Prostate gland (tissue), 2 donors: Measurements from ENCODE around the gene NUAK1. TPM values are rescaled to one million over a fixed set of nuclear protein-coding genes. Genes with fewer than 3 reads are reported as not detected.

Source experiments
- DNase-seq: peaks from one replicate; pipeline ENCODE4 v3.0.0-alpha.2; 2019; ENCODE audit warnings: low spot score
- H3K27ac ChIP-seq, 2 donors: fragments of 200-600 bp; sonication (generic); 2 replicates each; pipeline ENCODE4 v1.5.1; 2017 to 2019
- H3K27me3 ChIP-seq: fragments of 200-600 bp; sonication (generic); replicated peaks from 2 replicates; pipeline ENCODE4 v1.5.1; 2019; ENCODE audit not compliant: insufficient read depth
- H3K36me3 ChIP-seq, 2 donors: fragments of 200-600 bp; sonication (generic); 1 replicate in 1 of 2; 2 replicates in 1 of 2; pipeline versions ENCODE4 v1.5.1 to v1.8.1; 2017 to 2019
- H3K4me1 ChIP-seq: fragments of 200-600 bp; sonication (generic); replicated peaks from 2 replicates; pipeline ENCODE4 v1.5.1; 2019
- H3K4me3 ChIP-seq, 2 donors: fragments of 200-600 bp; sonication (generic); 2 replicates each; pipeline ENCODE4 v1.5.1; 2017 to 2019
- H3K9me3 ChIP-seq: fragments of 200-600 bp; sonication (generic); 2 replicates; pipeline ENCODE4 v1.5.1; 2017
- CTCF ChIP-seq, 4 experiments: fragments of 200-600 bp in 2 of 4; fragments of 450-650 bp in 2 of 4; sonication (generic) in 2 of 4; IDR thresholded peaks; 1 replicate in 3 of 4; 2 replicates in 1 of 4; pipeline ENCODE4 v1.5.1; 2016 to 2019; ENCODE audit warnings: antibody characterized with exemption in 4 of 4, mild to moderate bottlenecking in 2 of 4, moderate library complexity in 2 of 4
- POLR2A ChIP-seq: fragments of 450-650 bp; IDR thresholded peaks from one replicate; pipeline ENCODE4 v1.6.1; 2016; ENCODE audit warnings: antibody characterized with exemption, mild to moderate bottlenecking
- POLR2AphosphoS5 ChIP-seq: sonication (generic); formaldehyde crosslinking; IDR thresholded peaks from one replicate; pipeline ENCODE4 v1.6.1; 2017; ENCODE audit warnings: antibody characterized with exemption
- WGBS: methylation state at CpG from one replicate; pipeline ENCODE4 v1.1.5; 2018; 5-methylcytosine and 5-hydroxymethylcytosine counted together
- intact Hi-C: fragments of 100-400 bp; cut with DNase I; formaldehyde crosslinking; loops from one replicate; pipeline ENCODE4 v1.14.2; 2022
- total RNA-seq, 2 donors: library from RNA; depleted of rRNA; stranded (reverse); fragments of >200 nt; gene quantifications; one replicate each; pipeline ENCODE4 v1.1.0, GENCODE V29; 2016

The NUAK1 gene
- total RNA-seq, 2 donors from 2014 or later: 9.6 to 16.0 TPM

DNA sequence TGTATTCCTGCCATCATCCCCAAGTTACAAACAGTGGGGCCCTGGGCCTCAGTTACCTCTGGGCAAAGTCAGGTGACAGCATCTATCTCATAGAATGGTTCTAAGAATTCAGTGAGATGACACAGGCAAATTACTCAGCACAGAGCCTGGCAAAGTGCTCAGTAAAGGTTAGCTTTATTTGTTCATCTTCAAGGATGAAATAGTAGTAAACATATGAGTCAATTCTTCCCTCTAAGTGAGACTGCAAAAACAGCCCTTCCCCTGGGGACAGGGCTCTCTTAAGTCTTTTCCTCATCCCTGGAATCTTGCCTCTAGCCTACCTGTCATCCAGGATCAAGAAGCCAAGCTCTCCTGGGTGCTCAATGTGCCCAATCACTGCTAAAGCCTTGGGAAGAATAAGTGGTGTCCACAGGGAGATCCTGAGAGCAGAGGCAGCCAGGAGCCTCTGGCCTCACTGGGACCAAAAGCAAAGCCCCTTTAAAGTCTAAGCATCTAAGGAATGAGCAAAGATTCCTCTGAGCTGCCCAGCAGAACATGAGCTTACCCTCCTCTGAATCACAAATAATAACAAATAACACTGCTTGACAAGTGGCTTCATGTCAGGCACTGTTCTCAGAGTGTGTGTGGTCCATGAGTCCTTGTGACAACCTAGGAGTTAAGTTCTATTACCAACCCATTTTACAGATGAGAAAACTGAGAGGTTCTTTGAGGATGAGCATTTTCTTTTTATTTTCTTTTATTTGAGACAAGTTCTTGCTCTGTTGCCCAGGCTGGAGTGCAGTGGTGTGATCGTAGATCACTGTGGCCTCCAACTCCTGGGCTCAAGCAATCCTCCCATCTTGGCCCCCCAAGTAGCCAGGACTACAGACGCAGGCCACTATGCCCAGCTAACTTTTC lies 12.1 kb downstream of the NUAK1 start:
- TF ChIP-seq CTCF (IDR thresholded peaks at IDR 0.05): no peak
- peak; percentile 53 for TF ChIP-seq POLR2AphosphoS5
- Histone ChIP-seq H3K9me3 (no peaks in the 10 kb centered on the region), H3K36me3 (no peaks in the 10 kb centered on the region), H3K4me1 (peaks cover 6% of the 10 kb centered on the region), H3K4me3 (no peak overlapping the region), H3K27ac (peak overlapping the region; percentile 16 to 20), H3K27me3 (no peaks in the 10 kb centered on the region)
- intact Hi-C loops: loop anchor here (10.0 kb wide), 1 partner anchor 162 kb away; no protein-coding TSS in a partner anchor
- DNase-seq: peak; percentile 19
- WGBS: 90% methylated on average over 2 of the region's 2 CpGs

- intact Hi-C loops: loop anchor here (10.0 kb wide), 1 partner anchor 161 kb away; no protein-coding TSS in a partner anchor
- Histone ChIP-seq H3K4me1 (peaks cover 6% of the 10 kb centered on the region), H3K9me3 (no peaks in the 10 kb centered on the region), H3K4me3 (no peak overlapping the region), H3K27me3 (no peaks in the 10 kb centered on the region), H3K36me3 (no peaks in the 10 kb centered on the region), H3K27ac (no peak overlapping the region)
- TF ChIP-seq POLR2AphosphoS5: no peak
- TF ChIP-seq CTCF (IDR thresholded peaks at IDR 0.05): no peak
- TF ChIP-seq POLR2A: no peak
- 83% methylated on average over 9 of the region's 9 CpGs for WGBS
- DNase-seq: no peak
Observed at GRCh38 chr12:106125351-106126095, 13.2 kb downstream of the NUAK1 start.

GRCh38 chr12:106123551-106124081 lies 15.1 kb downstream of the NUAK1 start:
- no peak overlapping the region for H3K4me3 ChIP-seq
- peak; percentile 82 for TF ChIP-seq POLR2AphosphoS5
- no peak for TF ChIP-seq POLR2A
- no peak for TF ChIP-seq CTCF (IDR thresholded peaks at IDR 0.05)
- no peaks in the 10 kb centered on the region for H3K9me3 ChIP-seq
- H3K4me1 ChIP-seq: peaks cover 6% of the 10 kb centered on the region
- no peaks in the 10 kb centered on the region for H3K36me3 ChIP-seq
- intact Hi-C loops: loop anchor here (10.0 kb wide), 1 partner anchor 159 kb away; no protein-coding TSS in a partner anchor
- 12% methylated on average over 10 of the region's 10 CpGs for WGBS
- DNase-seq: peak; percentile 57
- peak overlapping the region; percentile 28 to 30 for H3K27ac ChIP-seq
- no peaks in the 10 kb centered on the region for H3K27me3 ChIP-seq

GRCh38 chr12:106123110-106123509 lies 15.6 kb downstream of the NUAK1 start:
- H3K27ac ChIP-seq: peak overlapping the region; percentile 28 to 30
- intact Hi-C loops: loop anchor here (10.0 kb wide), 1 partner anchor 158 kb away; no protein-coding TSS in a partner anchor

More at GRCh38 chr12:106123110-106123509, 15.6 kb downstream of the NUAK1 start:
- Histone ChIP-seq H3K27me3 (no peaks in the 10 kb centered on the region), H3K9me3 (no peaks in the 10 kb centered on the region), H3K4me3 (no peak overlapping the region), H3K36me3 (no peaks in the 10 kb centered on the region), H3K4me1 (peaks cover 6% of the 10 kb centered on the region)
- no peak for TF ChIP-seq CTCF (IDR thresholded peaks at IDR 0.05)
- no peak for TF ChIP-seq POLR2AphosphoS5
- TF ChIP-seq POLR2A: no peak
- WGBS: 64% methylated on average over 5 of the region's 5 CpGs
- DNase-seq: no peak
